K562 (cell line): Measurements from ENCODE around the gene BTF3L4. TPM values are rescaled to one million over a fixed set of nuclear protein-coding genes. Genes with fewer than 3 reads are reported as not detected.

ENCODE experiments used
- ATAC-seq: fragments of 200-7000 bp; cut with Tn5 transposase; 3 replicates; pipeline ENCODE4 v1.9.1; 2020; ENCODE audit warnings: moderate library complexity
- BruUV-seq: library from RNA; stranded (reverse); fragments of 400-500 nt; replicated peaks from 2 replicates; lab custom pipeline; 2021; lab: Mats Ljungman, UMichigan
- CTCF ChIA-PET: fragments of 300-600 bp; formaldehyde crosslinking; extraction: SDS; loops from one replicate; lab custom pipeline; 2021; ENCODE audit warnings: low intra/inter-chr PET ratio; lab: Yijun Ruan, JAX
- POLR2A ChIA-PET: fragments of 300-600, 350-650 bp; sonication (Branson Sonifier 250); formaldehyde crosslinking; extraction: SDS; loops from one replicate; lab custom pipeline; 2021; ENCODE audit warnings: antibody characterized with exemption, inconsistent platforms; lab: Yijun Ruan, JAX
- DNase-seq, 4 experiments: peaks; one replicate each; pipeline versions ENCODE4 v3.0.0 to v3.0.0-alpha.2; 2011 to 2018; ENCODE audit warnings: low spot score in 3 of 4, mixed read lengths in 3 of 4; ENCODE audit errors: extremely low read depth in 1 of 4
- FAIRE-seq: peaks from 2 replicates; lab custom pipeline; 2011; peaks lifted over from hg19 to GRCh38; lab: Jason Lieb, UNC
- H2AFZ ChIP-seq: 2 replicates; pipeline ENCODE4 v1.6.0; 2011; ENCODE audit warnings: low read depth, low read length, control low read depth, inconsistent platforms
- H3K27ac ChIP-seq: fragments of 200-600 bp; 3 replicates; pipeline ENCODE4 v1.8.0; 2011; ENCODE audit warnings: low read depth, mild to moderate bottlenecking, control low read depth, inconsistent platforms, low read length, moderate library complexity, mixed read lengths; ENCODE audit errors: extremely low read depth
- H3K27me3 ChIP-seq, 2 experiments: fragments of 300-600 bp in 1 of 2; 2 replicates in 1 of 2; 3 replicates in 1 of 2; pipeline versions ENCODE4 v1.6.0 to v1.8.0; 2011; ENCODE audit warnings: inconsistent platforms in 2 of 2, low read length in 2 of 2, mild to moderate bottlenecking in 1 of 2, mixed read lengths in 1 of 2, moderate library complexity in 1 of 2; ENCODE audit not compliant: control insufficient read depth in 2 of 2, insufficient read depth in 2 of 2
- H3K36me3 ChIP-seq: fragments of 300-600 bp; 3 replicates; pipeline ENCODE4 v1.8.0; 2011; ENCODE audit warnings: mild to moderate bottlenecking, low read length, inconsistent platforms; ENCODE audit not compliant: control insufficient read depth, insufficient read depth
- H3K4me1 ChIP-seq, 2 experiments: fragments of 200-600 bp in 1 of 2; replicated peaks in 1 of 2; 2 replicates in 1 of 2; 3 replicates in 1 of 2; pipeline versions ENCODE4 v1.5.1 to v1.8.0; 2011; ENCODE audit warnings: inconsistent platforms in 2 of 2, low read length in 2 of 2, mild to moderate bottlenecking in 1 of 2, mixed read lengths in 1 of 2, moderate library complexity in 1 of 2; ENCODE audit not compliant: control insufficient read depth in 2 of 2, insufficient read depth in 2 of 2
- H3K4me2 ChIP-seq: 2 replicates; pipeline ENCODE4 v1.6.1; 2011; ENCODE audit warnings: low read length, control low read depth, inconsistent platforms, mixed read lengths; ENCODE audit not compliant: insufficient read depth
- H3K4me3 ChIP-seq: fragments of 200-600 bp; sonication (generic), shearing (Covaris generic); 2 replicates; pipeline ENCODE4 v1.5.1; 2016; ENCODE audit warnings: control low read depth, inconsistent platforms
- H3K79me2 ChIP-seq: fragments of 200-600 bp; 3 replicates; pipeline ENCODE4 v1.8.0; 2011; ENCODE audit warnings: low read length, inconsistent platforms; ENCODE audit not compliant: control insufficient read depth, insufficient read depth
- H3K9ac ChIP-seq, 2 experiments: 2 replicates each; pipeline versions ENCODE4 v1.6.0 to v1.6.1; 2011; ENCODE audit warnings: low read depth in 2 of 2, low read length in 2 of 2, control low read depth in 1 of 2, inconsistent platforms in 1 of 2, mild to moderate bottlenecking in 1 of 2, mixed read lengths in 1 of 2; ENCODE audit not compliant: insufficient read depth in 1 of 2
- H3K9me1 ChIP-seq: one replicate; pipeline ENCODE4 v1.6.0; 2011; ENCODE audit warnings: inconsistent platforms, mild to moderate bottlenecking, low read length, moderate library complexity; ENCODE audit not compliant: control insufficient read depth, insufficient read depth
- H3K9me3 ChIP-seq: replicated peaks from 2 replicates; pipeline ENCODE4 v1.5.1; 2011; ENCODE audit warnings: low read depth, low read length, inconsistent platforms; ENCODE audit not compliant: control insufficient read depth, insufficient read depth
- H4K20me1 ChIP-seq: replicated peaks from 2 replicates; pipeline ENCODE4 v1.6.1; 2011; ENCODE audit warnings: low read length, inconsistent platforms, mixed read lengths; ENCODE audit not compliant: control insufficient read depth, insufficient read depth
- ARHGAP35 ChIP-seq: fragments of 450-650 bp; IDR thresholded peaks from 2 replicates; pipeline ENCODE4 v1.6.1; 2018; ENCODE audit not compliant: partially characterized antibody
- ARID1B ChIP-seq: fragments of 450-650 bp; IDR thresholded peaks from 2 replicates; pipeline ENCODE4 v1.6.1; 2016; ENCODE audit warnings: antibody characterized with exemption, mild to moderate bottlenecking, inconsistent platforms
- ARID2 ChIP-seq: fragments of 450-650 bp; IDR thresholded peaks from 2 replicates; pipeline ENCODE4 v1.6.1; 2017; ENCODE audit warnings: antibody characterized with exemption, mild to moderate bottlenecking
- GATAD2B ChIP-seq: fragments of 450-650 bp; IDR thresholded peaks from 2 replicates; pipeline ENCODE4 v1.6.1; 2017; ENCODE audit warnings: mild to moderate bottlenecking, borderline replicate concordance
- HDAC1 ChIP-seq, 2 experiments: fragments of 450-650 bp; IDR thresholded peaks; 2 replicates each; pipeline ENCODE4 v1.6.1; 2016 to 2017; ENCODE audit warnings: inconsistent platforms in 1 of 2, mild to moderate bottlenecking in 1 of 2, moderate library complexity in 1 of 2
- HDAC6 ChIP-seq: IDR thresholded peaks from 2 replicates; pipeline ENCODE4 v1.6.1; 2012; ENCODE audit warnings: low read depth, mild to moderate bottlenecking, control low read depth, inconsistent platforms, low read length, moderate library complexity
- KLF6 ChIP-seq: fragments of 250-450 bp; sonication (Bioruptor Pico); IDR thresholded peaks from 2 replicates; pipeline ENCODE4 v1.4.0; 2020; ENCODE audit warnings: mild to moderate bottlenecking, moderate library complexity, borderline replicate concordance
- NR3C1 ChIP-seq: sonication (generic); formaldehyde crosslinking; IDR thresholded peaks from 2 replicates; pipeline ENCODE4 v1.8.1; 2022; ENCODE audit warnings: missing genetic modification reagents
- PHF21A ChIP-seq: fragments of 450-650 bp; IDR thresholded peaks from 2 replicates; pipeline ENCODE4 v1.6.1; 2017; ENCODE audit warnings: low read depth, borderline replicate concordance
- SIX5 ChIP-seq, 2 experiments: IDR thresholded peaks; 2 replicates each; pipeline ENCODE4 v1.6.1; 2011; ENCODE audit warnings: low read length in 2 of 2, borderline replicate concordance in 1 of 2, low read depth in 1 of 2, mild to moderate bottlenecking in 1 of 2, moderate library complexity in 1 of 2; ENCODE audit not compliant: insufficient read depth in 1 of 2
- SMARCB1 ChIP-seq: IDR thresholded peaks from 2 replicates; pipeline ENCODE4 v1.6.1; 2011; ENCODE audit warnings: improper control_type of control experiment, low read depth; ENCODE audit not compliant: insufficient read length
- TCF3 ChIP-seq: sonication (generic); formaldehyde crosslinking; IDR thresholded peaks from 2 replicates; pipeline ENCODE4 v1.4.0; 2020; ENCODE audit warnings: mild to moderate bottlenecking, missing genetic modification reagents
- ZNF507 ChIP-seq: conservative IDR thresholded peaks from 2 replicates; pipeline ENCODE4 v1.6.1; 2017; ENCODE audit warnings: missing genetic modification characterization, missing compliant biosample characterization
- ZNF644 ChIP-seq: fragments of 200-800 bp; sonication (Bioruptor generic); IDR thresholded peaks from 2 replicates; pipeline ENCODE4 v1.6.1; 2016; ENCODE audit warnings: low read depth, missing genetic modification characterization, missing compliant biosample characterization
- ZNF75A ChIP-seq: fragments of 450-650 bp; formaldehyde crosslinking; IDR thresholded peaks from 2 replicates; pipeline ENCODE4 v1.4.0; 2020; ENCODE audit warnings: mild to moderate bottlenecking
- WGBS: fragments of 100-300 bp; shearing (Covaris generic); methylation state at CpG from one replicate; pipeline ENCODE4 v1.1.6; 2016; ENCODE audit warnings: low coverage, mixed read lengths; ENCODE audit not compliant: insufficient coverage; ENCODE audit errors: missing lambda C conversion rate; 5-methylcytosine and 5-hydroxymethylcytosine counted together
- in situ Hi-C: fragments of 300-500 bp; cut with MboI; formaldehyde crosslinking; loops from 4 replicates; pipeline ENCODE4 v1.15.0; 2018; ENCODE audit warnings: inconsistent platforms, mixed read lengths
- intact Hi-C: fragments of 100-400 bp; cut with micrococcal nuclease; formaldehyde crosslinking; loops from 2 replicates; pipeline ENCODE4 v1.14.2; 2022
- polyA plus RNA-seq, 8 experiments: library from polyadenylated mRNA; depleted of rRNA in 4 of 8; stranded (reverse) in 5 of 8; unstranded in 3 of 8; fragments of >200 nt; fragmentation: Nextera tagmentation in 2 of 8; fragmentation: Illumina TruSeq in 1 of 8; extraction: Ambion mirVana in 2 of 8; extraction: Trizol in 1 of 8; gene quantifications; 2 replicates each; pipeline versions ENCODE4 v1.2.1 to v1.2.3, GENCODE V29; 2011 to 2014; ENCODE audit warnings: inconsistent platforms in 1 of 8, missing spikeins in 1 of 8
- total RNA-seq, 7 experiments: library from RNA; depleted of rRNA in 6 of 7; stranded (reverse); fragments of >200 nt in 6 of 7; fragmentation: Illumina TruSeq in 2 of 7; extraction: Trizol in 2 of 7; gene quantifications; 2 replicates each; pipeline versions ENCODE4 v1.2.1 to v1.2.3, GENCODE V29; 2011 to 2021; ENCODE audit warnings: low replicate concordance in 1 of 7
- TF ChIP-seq, protein P1 (sequence below), 2 experiments: fragments of 450-650 bp; IDR thresholded peaks; 2 replicates each; pipeline ENCODE4 v1.6.1; 2016
- TF ChIP-seq, protein P2 (sequence below): fragments of 450-650 bp; IDR thresholded peaks from 2 replicates; pipeline ENCODE4 v1.6.1; 2017; ENCODE audit warnings: mild to moderate bottlenecking, moderate library complexity
- TF ChIP-seq, protein P3 (sequence below): fragments of 250-450 bp; sonication (Bioruptor Pico); IDR thresholded peaks from 2 replicates; pipeline ENCODE4 v1.5.0; 2021
- TF ChIP-seq, protein P4 (sequence below): fragments of 450-650 bp; conservative IDR thresholded peaks from 2 replicates; pipeline ENCODE4 v1.6.1; 2016; ENCODE audit warnings: missing genetic modification characterization, low read depth, mild to moderate bottlenecking, missing compliant biosample characterization, moderate library complexity

Gene BTF3L4
- total and polyA plus RNA-seq, 9 of the 15 experiments (the other 6 are each of a cell fraction or from before 2014, with no cell fraction given), result 40.1 to 106 (median 88.8) TPM

DNA sequence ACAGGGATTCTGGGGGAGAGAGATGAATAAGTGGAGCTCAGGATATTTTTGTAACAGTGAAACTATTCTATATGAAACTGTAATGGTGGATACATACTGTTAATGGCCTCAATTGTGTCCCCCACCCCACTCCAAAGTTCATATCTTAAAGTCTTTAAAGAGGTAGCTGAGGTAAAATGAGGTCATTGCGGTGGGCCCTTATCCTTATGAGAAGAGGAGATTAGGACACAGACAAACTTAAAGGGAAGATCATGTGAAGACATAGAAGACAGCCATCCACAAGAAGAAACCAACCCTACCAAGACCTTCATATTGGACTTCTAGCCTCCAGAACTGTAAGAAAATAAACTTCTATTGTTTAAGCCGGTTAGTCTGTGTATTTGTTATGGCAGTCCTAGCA, 10.9 kb upstream of the BTF3L4 start:
- ATAC-seq (peak; percentile 58), FAIRE-seq (peak; percentile 32), DNase-seq (peak in 1 of 4 experiments; percentile 49)
- POLR2A ChIA-PET, result interaction anchor here (0.5 to 3.3 kb wide), 5 partner anchors 9 to 16 kb away, joined by 3 to 32 read pairs (median 5); partner anchors contain the start of genes BTF3L4, KTI12 and TXNDC12
- Histone ChIP-seq H3K4me1 (peaks cover 7 to 12% of the 10 kb centered on the region in 2 experiments; a peak in 4 of 5 replicates), H3K9ac (no peak overlapping the region), H3K4me3 (no peak overlapping the region), H3K9me3 (no peaks in the 10 kb centered on the region), H2AFZ (no peak overlapping the region), H3K27ac (no peak overlapping the region), H3K79me2 (peaks cover 13% of the 10 kb centered on the region; the same call in 1 of the 3 replicates), H3K36me3 (peaks cover 15% of the 10 kb centered on the region; the same call in 1 of the 3 replicates), H3K9me1 (no peaks in the 10 kb centered on the region), H4K20me1 (no peaks in the 10 kb centered on the region), H3K4me2 (peak overlapping the region; percentile 1; the same call in 1 of the 2 replicates), H3K27me3 (no peaks in the 10 kb centered on the region)
- in situ Hi-C loops, result no loop called here
- CTCF ChIA-PET, result no interaction called here
- 8% methylated on average over 2 of the region's 2 CpGs for WGBS
- BruUV-seq, result no TSS peak
- intact Hi-C loops, result no loop called here
- TF ChIP-seq ZNF644 (tag) (no peak), HDAC1 (IDR thresholded peaks at IDR 0.05) (no peak), ARID1B (peak; percentile 65), GATAD2B (no peak), TCF3 (peak; percentile 30; the same call in 1 of the 2 replicates), ZNF507 (tag) (no peak), ZNF75A (CRISPR knock-in tag) (no peak), ARID2 (no peak), SMARCB1 (no peak), SIX5 (IDR thresholded peaks at IDR 0.05; ENCODE audit: borderline replicate concordance in 1 of 2, insufficient read depth in 1 of 2, low read depth in 1 of 2, low read length in 2 of 2) (no peak), PHF21A (no peak), HDAC6 (no peak), NR3C1 (CRISPR knock-in tag) (no peak), KLF6 (CRISPR knock-in tag) (no peak), ARHGAP35 (no peak)
- TF ChIP-seq, protein P1, sequence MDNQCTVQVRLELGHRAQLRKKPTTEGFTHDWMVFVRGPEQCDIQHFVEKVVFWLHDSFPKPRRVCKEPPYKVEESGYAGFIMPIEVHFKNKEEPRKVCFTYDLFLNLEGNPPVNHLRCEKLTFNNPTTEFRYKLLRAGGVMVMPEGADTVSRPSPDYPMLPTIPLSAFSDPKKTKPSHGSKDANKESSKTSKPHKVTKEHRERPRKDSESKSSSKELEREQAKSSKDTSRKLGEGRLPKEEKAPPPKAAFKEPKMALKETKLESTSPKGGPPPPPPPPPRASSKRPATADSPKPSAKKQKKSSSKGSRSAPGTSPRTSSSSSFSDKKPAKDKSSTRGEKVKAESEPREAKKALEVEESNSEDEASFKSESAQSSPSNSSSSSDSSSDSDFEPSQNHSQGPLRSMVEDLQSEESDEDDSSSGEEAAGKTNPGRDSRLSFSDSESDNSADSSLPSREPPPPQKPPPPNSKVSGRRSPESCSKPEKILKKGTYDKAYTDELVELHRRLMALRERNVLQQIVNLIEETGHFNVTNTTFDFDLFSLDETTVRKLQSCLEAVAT (IDR thresholded peaks at IDR 0.05), result peak in 1 of 2 experiments; percentile 64; a peak in 1 of 4 replicates
- TF ChIP-seq, protein P2, sequence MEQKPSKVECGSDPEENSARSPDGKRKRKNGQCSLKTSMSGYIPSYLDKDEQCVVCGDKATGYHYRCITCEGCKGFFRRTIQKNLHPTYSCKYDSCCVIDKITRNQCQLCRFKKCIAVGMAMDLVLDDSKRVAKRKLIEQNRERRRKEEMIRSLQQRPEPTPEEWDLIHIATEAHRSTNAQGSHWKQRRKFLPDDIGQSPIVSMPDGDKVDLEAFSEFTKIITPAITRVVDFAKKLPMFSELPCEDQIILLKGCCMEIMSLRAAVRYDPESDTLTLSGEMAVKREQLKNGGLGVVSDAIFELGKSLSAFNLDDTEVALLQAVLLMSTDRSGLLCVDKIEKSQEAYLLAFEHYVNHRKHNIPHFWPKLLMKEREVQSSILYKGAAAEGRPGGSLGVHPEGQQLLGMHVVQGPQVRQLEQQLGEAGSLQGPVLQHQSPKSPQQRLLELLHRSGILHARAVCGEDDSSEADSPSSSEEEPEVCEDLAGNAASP, result peak; percentile 49; the same call in 1 of the 2 replicates
- TF ChIP-seq, protein P3, sequence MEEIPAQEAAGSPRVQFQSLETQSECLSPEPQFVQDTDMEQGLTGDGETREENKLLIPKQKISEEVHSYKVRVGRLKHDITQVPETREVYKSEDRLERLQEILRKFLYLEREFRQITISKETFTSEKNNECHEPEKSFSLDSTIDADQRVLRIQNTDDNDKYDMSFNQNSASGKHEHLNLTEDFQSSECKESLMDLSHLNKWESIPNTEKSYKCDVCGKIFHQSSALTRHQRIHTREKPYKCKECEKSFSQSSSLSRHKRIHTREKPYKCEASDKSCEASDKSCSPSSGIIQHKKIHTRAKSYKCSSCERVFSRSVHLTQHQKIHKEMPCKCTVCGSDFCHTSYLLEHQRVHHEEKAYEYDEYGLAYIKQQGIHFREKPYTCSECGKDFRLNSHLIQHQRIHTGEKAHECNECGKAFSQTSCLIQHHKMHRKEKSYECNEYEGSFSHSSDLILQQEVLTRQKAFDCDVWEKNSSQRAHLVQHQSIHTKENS (CRISPR knock-in tag), result no peak
- TF ChIP-seq, protein P4, sequence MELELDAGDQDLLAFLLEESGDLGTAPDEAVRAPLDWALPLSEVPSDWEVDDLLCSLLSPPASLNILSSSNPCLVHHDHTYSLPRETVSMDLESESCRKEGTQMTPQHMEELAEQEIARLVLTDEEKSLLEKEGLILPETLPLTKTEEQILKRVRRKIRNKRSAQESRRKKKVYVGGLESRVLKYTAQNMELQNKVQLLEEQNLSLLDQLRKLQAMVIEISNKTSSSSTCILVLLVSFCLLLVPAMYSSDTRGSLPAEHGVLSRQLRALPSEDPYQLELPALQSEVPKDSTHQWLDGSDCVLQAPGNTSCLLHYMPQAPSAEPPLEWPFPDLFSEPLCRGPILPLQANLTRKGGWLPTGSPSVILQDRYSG (tag), result no peak
